ENCODE data around the gene EMSY.

GRCh38 chr11:76577226-76577920 lies 132.6 kb downstream of the EMSY start:
- TF ChIP-seq, protein P1, sequence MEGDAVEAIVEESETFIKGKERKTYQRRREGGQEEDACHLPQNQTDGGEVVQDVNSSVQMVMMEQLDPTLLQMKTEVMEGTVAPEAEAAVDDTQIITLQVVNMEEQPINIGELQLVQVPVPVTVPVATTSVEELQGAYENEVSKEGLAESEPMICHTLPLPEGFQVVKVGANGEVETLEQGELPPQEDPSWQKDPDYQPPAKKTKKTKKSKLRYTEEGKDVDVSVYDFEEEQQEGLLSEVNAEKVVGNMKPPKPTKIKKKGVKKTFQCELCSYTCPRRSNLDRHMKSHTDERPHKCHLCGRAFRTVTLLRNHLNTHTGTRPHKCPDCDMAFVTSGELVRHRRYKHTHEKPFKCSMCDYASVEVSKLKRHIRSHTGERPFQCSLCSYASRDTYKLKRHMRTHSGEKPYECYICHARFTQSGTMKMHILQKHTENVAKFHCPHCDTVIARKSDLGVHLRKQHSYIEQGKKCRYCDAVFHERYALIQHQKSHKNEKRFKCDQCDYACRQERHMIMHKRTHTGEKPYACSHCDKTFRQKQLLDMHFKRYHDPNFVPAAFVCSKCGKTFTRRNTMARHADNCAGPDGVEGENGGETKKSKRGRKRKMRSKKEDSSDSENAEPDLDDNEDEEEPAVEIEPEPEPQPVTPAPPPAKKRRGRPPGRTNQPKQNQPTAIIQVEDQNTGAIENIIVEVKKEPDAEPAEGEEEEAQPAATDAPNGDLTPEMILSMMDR (IDR thresholded peaks at IDR 0.05) = no peak
- TF ChIP-seq POLR2AphosphoS5 (IDR thresholded peaks at IDR 0.05) (peak; percentile 17), EP300 (IDR thresholded peaks at IDR 0.05) (no peak), POLR2A (IDR thresholded peaks at IDR 0.05) (no peak)
